ENCODE measurements around the gene FBXO45.
"Not testable (repeated sequence)": the region's sequence is repeated elsewhere in the genome, so short reads cannot be mapped to it uniquely, and the experiment has no call there.

FBXO45 gene

DNA sequence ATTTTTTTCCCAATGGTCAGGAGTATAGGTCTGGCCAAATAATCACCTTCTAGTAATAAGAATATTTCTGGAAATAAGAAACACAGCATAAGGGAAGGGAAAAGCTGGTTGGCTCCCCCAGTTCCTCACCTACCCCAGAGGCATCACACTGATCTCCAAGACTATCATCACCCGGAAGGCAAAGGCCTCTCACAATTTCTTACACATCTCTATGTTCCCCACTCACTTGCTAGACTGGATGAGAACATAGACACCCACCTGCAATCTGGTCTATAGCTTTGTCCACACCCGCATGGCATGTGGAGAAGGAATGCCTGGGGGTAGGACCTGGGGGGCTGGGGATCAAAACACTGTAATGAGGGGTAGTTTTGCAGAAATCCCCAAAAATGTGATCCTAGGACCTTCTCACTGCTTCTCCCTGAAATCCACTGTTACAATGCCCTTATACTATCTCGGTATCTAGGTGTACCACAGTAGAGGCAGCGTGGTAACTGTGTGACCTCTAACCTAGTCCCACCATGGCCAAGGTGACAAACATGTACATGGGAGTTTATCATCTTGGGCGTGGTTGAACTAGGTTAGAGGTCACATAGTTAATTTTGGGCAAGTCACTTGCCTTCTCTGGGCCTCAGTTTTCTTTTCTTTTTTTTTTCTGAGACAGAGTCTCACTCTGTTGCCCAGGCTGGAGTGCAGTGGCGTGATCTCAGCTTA lies 41.5 kb downstream of the FBXO45 start:
- in situ Hi-C loops (cut with MboI; ENCODE audit: low sequenced_read_pairs) = loop anchor here (10.0 kb wide), 1 partner anchor 75 kb away; no protein-coding TSS in a partner anchor

DNA sequence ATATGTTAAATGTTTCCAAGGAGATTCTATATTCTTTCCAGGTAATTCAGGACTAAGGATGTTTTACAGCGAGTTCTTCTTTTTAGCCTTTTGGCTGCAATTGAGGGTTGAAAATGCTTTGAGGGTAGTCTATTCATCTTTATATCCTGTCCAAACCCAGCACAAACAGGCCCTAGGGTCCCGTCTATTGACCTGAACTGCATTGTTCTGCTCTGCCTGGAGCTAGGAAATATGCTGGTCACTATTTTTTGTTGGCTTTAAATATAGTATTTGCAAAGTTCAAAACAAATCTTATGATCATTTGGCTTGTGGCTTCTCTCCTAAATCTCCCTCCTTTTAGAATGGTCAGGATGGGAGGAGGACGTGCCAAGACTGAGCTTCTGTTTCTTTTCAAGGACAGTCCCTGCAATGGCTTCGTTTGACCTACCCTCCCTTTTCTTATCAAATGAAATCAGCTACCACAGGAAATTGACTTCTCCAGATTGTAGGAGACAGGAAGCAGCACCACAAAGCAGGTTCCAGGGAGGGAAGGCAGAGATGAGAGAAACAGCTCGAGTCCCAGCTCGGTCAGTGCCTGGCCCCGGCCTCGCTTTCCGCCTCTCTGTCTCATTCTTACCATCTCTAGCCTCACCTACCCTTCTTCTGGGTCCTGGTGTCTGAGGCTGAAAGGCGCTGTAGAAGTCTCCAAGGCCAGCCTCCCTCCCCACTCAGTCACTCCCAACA lies 43.5 kb downstream of the FBXO45 start:
- in situ Hi-C loops (cut with MboI; ENCODE audit: low sequenced_read_pairs) = no loop called here

DNA sequence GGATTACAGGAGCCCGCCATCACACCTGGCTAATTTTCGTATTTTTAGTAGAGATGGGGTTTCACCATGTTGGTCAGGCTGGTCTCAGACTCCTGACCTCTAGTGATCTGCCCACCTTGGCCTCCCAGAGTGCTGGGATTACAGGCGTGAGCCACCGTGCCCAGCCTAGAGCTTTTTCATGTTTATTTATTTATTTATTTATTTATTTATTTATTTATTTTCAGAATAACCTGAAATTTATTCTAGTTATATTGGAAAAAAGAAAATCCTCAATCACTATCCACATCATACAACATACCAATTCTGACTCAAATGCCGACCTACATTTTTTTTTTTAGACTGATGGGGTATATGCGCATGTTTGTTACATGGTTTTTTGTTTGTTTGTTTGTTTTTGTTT lies 46.8 kb downstream of the FBXO45 start:
- in situ Hi-C loops (cut with MboI; ENCODE audit: low sequenced_read_pairs) = not testable (repeated sequence)

DNA sequence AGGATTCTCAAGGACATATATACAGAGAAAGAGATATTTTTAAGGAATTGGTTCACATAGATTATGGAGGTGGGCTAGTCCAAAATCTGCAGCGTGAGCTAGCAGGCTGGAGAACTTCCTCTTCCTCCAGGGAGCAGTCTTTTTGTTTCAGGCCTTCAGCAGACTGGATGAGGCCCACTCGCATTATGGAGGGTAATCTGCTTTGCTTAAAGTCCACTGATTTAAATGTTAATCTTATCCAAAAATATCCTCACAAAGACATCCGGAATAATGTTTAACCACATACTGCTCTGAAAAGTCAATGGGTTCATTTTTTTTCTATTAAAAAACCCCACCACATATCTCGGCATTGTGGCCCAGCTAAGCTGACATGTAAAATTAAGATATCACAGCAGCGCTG lies 48.8 kb downstream of the FBXO45 start:
- in situ Hi-C loops (cut with MboI; ENCODE audit: low sequenced_read_pairs) = no loop called here

DNA sequence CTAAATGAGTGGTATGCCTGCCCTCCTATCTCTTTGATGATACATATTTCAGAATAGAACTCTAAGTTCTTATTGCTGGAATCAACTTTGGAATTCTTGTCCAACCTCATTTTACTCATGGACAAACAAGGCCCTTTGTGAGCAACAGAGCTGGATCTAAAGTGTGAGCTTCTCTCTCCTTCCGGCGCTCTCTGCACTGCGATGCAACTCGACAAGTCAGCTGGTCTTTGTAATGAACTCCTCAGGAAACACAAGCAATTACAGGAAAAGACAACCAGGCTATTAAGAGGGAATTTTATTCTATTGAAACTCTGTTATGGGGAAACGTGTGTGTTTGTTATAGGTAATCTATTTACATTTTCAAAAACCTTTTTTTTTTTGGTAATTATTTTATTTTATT lies 50.8 kb downstream of the FBXO45 start:
- in situ Hi-C loops (cut with MboI; ENCODE audit: low sequenced_read_pairs) = no loop called here

DNA sequence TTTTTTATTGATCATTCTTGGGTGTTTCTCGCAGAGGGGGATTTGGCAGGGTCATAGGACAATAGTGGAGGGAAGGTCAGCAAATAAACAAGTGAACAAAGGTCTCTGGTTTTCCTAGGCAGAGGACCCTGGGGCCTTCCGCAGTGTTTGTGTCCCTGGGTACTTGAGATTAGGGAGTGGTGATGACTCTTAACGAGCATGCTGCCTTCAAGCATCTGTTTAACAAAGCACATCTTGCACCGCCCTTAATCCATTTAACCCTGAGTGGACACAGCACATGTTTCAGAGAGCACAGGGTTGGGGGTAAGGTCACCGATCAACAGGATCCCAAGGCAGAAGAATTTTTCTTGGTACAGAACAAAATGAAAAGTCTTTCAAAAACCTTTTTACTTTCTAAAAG lies 51.2 kb downstream of the FBXO45 start:
- in situ Hi-C loops (cut with MboI; ENCODE audit: low sequenced_read_pairs) = not testable (repeated sequence)

DNA sequence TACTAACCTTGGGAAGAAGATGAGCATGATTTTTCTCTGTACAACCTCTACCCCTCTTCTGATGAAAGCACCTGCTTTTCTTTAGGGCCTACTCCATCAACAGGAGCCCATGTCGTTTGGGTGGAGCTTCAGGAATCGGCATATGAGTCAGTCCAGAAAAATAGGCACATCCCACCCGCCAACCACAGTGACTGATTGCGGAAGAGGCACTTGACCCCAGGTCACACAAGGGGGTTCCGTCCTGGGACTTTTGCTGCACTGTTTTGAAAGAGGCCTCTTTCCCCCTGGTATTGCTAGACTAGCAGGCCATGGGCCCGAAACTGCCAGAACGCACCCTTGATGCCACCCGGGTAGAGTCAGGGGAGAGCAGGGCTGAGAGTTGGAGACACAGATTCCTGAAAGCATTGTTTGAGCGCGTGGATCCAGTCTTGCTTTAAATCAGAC lies 51.7 kb downstream of the FBXO45 start:
- in situ Hi-C loops (cut with MboI; ENCODE audit: low sequenced_read_pairs) = no loop called here

DNA sequence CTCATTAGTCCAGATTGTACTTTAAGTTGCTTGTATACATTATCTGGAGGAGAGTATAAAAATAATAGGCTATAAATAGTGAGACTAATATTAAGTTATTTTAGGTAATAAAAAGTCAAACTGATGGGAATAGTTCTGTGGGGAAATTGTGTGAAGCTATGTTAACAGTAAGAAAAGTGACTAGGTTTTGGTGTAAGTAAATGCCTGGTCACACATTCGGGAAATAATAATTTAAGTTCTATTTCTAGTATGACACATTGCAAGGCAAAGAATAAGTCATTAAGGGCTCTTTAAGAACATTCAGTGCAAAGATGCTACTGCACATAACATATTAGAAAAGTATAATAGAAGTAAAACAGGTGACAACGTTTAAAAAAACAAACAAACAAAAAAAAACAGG lies 52.2 kb downstream of the FBXO45 start:
- in situ Hi-C loops (cut with MboI; ENCODE audit: low sequenced_read_pairs) = no loop called here

DNA sequence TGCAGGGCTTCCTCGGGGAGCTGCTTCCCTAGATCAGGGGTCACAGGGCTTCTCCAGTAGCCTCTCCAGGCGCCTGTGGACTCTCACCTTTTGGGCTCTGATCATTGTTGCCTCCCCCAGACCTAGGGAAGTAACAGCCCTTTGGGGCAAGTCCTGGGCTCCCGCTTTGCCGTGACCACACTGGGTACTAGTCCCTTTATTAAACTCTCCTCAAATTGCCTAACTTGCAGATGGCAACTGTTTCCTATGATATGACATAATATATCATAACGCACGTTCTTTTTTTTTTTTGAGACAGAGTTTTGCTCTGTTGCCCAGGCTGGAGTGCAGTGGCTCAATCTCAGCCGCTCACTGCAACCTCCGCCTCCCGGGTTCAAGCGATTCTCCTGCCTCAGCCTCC lies 53.2 kb downstream of the FBXO45 start:
- in situ Hi-C loops (cut with MboI; ENCODE audit: low sequenced_read_pairs) = no loop called here

DNA sequence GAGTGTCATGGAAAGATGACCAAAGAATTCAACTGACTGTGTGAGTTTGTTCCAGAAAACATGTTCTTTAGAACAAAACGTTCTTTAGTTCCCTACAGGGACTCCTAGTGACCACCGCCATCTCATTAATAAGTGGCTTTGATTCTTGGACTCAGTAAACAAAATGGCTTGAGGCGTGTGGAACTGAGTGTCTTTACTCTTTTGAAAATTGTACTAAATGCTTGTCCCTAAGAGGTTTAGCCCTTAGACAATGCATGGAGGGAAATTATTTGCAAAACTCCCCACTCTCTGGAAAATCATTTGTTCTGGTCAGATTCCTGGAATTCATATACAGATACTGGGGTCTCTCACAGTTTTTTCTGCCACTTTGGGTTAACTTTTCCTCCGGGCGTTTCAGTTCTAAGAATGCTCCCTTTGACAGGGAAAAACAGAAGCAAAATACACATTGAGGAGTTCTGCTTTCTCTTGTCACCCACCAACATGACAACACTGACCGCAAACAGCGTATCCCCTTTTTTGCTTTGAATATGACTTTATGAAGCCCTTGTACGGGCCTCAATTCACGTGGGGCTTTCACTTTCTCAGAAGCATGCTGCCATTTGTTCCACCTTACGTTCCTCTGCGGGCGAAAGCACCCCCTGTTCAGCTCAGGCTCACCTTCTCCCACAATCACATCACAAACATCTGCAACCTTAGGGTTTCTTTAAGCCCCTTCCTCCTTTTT lies 55.8 kb downstream of the FBXO45 start:
- in situ Hi-C loops (cut with MboI; ENCODE audit: low sequenced_read_pairs) = no loop called here

DNA sequence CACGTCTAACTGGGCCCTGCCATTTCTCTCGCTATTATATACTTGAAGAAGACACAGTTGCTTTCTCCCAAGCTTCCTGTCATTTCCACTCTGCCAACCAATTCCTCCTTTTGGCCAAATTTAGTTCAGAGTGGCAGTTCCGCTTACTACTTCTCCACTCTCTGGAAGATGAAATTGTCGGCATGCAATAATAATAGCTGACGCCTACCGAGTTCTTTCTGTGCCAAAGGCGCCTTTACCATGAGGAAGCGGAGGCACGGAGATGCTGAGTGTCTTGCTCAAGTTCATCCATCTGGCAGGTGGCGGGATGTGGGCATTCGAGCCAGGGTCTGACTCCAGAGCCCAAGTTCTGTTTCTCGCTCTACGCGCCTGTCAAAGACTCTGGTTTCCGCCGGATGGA lies 56.4 kb downstream of the FBXO45 start:
- in situ Hi-C loops (cut with MboI; ENCODE audit: low sequenced_read_pairs) = no loop called here

DNA sequence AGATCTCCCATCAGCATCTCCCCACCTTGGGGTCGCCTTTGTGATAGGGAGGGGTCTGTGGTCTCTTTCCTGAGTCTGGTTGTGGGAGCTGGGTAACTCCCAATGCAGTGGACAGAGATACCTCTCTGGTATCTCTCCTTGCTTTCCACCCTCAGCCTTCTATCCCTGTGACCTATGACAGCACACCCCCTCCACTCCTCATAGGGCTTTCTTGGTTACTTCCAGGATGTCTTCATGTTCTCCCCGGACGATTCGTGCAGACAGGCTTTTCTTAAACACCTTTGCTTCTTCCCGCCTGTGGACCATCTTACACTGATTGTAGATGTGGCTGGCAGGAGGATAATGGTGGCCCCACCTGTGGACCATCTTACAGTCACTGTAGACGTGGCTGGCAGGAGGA lies 56.9 kb downstream of the FBXO45 start:
- in situ Hi-C loops (cut with MboI; ENCODE audit: low sequenced_read_pairs) = no loop called here

DNA sequence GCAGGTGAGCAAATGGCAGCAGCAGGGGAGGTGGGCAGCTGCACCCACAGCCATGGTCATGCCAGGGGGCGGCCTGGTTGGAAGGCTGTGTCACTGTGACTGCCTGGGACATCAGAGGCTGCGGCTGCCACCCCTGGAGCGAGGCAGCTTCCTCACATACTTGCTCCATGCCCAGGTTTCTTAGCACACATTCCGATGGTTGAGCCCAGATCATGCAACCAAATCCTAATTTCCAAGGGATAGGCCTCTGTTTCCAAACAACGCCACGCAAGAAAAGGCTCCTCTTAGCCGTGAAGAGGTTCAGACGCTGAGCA lies 59.4 kb downstream of the FBXO45 start:
- in situ Hi-C loops (cut with MboI; ENCODE audit: low sequenced_read_pairs) = no loop called here

DNA sequence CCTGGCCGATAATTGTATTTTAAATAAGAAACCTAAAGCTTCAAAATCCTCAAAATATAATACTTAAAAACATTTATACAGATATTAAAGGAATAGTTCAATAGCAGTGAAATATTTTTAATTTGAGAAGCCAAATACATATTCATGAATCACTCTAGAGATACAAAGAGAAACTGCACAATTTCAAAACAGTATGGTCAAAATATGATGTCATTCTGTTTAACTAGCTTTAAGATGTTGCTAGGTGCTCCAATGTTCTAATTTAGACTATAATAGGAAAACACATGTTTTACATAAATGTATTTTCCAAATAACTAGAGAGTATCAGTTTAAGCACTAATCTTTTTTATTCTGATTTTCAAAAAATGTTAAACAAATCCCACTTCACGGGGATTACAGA lies 60.8 kb downstream of the FBXO45 start:
- in situ Hi-C loops (cut with MboI; ENCODE audit: low sequenced_read_pairs) = no loop called here

DNA sequence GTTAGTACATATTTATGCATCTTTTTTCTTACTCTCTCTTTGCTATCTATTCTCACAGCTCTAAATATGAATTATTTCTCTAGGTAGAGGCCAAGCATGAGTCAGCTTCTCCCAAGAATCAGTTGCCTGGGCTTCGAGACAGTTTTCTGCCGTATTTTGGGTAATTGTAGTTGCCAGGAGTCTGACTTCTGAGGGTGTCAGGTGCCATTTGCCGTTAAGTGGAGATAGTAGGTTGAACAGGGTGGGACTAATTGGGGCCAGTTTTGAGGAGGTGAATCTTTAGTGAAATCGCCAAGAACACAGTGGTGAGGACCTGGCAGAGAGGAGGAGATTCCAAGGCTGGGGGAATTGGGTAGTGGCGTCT lies 63.2 kb downstream of the FBXO45 start:
- in situ Hi-C loops (cut with MboI; ENCODE audit: low sequenced_read_pairs) = no loop called here

DNA sequence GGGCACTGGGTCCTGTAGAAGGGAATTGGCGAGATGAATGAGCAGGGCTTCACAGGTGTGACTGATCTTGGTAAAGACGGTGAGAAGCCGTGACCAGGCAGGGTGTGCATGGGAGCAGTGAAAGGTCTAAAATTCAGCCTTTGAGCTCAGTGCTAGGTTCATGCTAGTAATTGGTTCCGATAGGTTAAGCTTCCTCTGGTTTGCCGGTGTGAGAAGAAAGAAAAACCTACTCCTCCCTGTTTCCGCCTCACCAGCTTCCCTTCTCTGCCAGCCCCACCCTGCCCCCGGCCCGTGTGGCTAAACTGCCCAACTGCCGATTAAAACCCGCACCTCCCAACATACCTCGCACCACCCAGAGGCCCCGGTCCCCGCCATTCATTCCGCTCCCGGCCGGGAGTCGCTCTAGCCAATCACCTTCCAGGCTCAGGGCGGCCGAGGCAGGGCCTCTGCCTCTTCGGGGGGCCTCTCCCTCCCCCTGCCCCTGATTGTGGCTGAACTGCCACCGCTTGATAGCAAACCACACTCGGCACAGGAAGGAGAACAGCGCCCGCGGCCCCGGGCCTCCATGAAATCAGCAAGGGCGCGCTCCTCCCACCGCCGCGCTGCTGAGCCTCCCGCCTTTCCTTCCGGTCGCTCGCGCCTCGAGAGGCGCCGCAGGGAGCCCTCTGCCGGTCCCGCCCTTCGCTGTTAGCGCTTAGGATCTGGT lies 63.7 kb downstream of the FBXO45 start:
- in situ Hi-C loops (cut with MboI; ENCODE audit: low sequenced_read_pairs) = no loop called here

DNA sequence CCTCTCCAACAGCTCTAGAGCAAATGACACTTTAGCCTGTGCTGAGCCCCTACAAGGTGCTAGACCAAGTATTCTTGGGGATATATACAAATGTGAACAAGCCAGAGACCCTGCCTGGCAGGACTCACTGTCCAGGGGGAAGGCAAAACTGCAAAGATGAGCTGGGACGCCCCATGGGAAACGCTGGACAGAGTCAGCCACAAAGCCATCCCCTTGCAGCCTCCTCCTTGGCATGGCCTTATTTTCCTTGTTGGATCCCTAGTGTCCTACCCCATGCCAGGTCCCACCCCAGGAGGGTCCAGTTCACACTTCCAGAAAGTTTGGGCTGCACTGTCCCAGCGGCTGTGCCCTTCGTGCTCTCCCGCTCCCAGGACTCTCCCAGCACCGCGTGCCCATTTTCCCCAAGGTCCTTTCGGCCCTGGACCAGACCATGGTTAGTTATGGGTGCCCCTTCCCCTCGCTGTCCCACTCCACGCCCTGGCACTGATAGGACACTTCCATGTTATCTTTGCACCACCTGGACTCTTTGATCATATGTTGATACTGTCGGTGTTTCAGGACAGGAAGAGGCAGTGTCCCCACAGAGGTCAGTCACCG lies 65.2 kb downstream of the FBXO45 start:
- in situ Hi-C loops (cut with MboI; ENCODE audit: low sequenced_read_pairs) = no loop called here

DNA sequence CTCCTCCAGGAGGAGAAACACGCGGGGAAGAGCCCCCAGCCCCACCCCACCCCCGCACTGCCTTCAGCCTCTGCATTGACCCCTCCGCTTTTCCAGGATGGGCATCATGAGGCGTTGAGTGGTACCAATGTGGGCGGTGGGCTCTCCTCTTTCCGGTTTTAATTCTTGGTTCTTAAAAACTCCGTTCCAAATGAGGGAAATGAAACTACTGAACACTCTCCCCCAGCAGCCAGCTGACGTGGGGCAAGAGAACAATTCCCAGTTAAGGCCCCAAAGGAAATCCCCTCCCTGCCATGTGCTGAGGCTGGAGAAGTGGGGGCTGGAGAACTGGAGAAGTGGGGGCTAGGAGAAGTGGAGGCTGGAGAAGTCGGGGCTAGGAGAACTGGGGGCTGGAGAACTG lies 65.8 kb downstream of the FBXO45 start:
- in situ Hi-C loops (cut with MboI; ENCODE audit: low sequenced_read_pairs) = no loop called here

DNA sequence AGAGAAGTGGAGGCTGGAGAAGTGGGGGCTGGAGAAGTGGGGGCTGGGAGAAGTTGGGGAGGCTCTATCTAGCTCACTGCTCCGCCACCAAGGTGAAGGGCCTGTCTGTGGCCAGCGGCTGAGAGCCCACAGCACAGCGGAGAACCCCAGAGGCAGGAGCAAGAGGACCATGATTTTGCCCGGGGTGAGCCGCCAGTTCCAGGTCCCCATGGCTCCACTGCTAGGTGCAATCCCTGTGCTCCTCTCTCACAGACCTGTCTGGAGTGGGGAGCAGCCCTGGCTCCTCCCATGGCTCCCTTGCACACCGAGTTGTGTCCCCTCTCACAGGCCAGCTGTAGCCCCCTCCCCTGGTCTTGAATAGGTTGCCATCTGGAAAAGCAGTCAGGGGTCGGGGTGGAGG lies 66.4 kb downstream of the FBXO45 start:
- in situ Hi-C loops (cut with MboI; ENCODE audit: low sequenced_read_pairs) = no loop called here

DNA sequence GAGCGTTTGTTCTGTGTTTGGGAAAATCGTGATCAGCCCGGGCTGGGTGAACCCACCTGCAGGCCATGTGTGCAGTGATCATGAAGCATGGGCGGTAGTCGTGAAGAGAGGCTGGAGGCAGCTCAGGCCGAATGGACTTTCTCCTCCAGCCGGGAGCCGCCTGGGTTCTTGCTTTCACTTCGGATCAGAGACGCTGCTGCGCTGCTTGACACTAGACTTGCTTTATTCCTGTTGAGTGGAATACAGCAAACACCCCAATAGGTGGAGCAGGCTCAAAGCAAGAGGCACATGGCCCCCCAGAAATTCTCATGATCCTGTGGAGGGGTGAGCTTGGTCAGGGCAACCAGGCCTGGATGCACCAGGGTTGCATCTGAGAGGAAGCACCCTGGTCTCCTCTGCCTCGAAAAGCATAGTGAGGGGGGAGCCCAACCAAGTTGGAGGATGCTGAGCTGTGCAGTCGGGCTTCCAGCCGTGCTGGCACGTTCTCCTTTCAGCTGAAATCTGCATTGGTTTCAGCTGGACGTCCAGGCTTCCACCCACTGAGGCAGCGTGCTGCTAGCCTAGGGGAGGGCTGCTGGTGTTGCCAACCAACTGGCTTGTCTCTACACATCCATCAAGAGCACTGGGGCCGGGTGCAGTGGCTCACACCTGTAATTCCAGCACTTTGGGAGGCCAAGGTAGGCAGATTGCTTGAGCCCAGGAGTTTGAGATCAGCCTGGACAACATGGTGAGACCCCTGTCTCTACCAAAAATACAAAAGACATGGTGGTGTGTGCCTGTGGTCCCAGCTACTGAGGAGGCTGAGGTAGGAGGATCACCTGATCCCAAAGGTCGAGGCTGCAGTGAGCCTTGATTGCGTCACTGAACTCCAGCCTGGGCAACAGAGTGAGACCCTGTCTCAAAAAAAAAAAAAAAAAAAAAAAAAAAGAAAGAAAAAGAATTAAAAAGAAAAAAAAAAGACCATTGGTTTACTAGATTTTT lies 68.2 kb downstream of the FBXO45 start:
- in situ Hi-C loops (cut with MboI; ENCODE audit: low sequenced_read_pairs) = no loop called here
